Activated T-helper 9 cell treated with anti-CD3 and anti-CD28 coated beads, Interleukin-2, amount 50 U/mL, for 16 hours (primary cell): ENCODE data around the gene PPP1R9B.

Source experiments
- DNase-seq: peaks from one replicate; pipeline ENCODE4 v3.0.0-alpha.2; 2020; ENCODE audit warnings: low read depth

The PPP1R9B gene, protein sequence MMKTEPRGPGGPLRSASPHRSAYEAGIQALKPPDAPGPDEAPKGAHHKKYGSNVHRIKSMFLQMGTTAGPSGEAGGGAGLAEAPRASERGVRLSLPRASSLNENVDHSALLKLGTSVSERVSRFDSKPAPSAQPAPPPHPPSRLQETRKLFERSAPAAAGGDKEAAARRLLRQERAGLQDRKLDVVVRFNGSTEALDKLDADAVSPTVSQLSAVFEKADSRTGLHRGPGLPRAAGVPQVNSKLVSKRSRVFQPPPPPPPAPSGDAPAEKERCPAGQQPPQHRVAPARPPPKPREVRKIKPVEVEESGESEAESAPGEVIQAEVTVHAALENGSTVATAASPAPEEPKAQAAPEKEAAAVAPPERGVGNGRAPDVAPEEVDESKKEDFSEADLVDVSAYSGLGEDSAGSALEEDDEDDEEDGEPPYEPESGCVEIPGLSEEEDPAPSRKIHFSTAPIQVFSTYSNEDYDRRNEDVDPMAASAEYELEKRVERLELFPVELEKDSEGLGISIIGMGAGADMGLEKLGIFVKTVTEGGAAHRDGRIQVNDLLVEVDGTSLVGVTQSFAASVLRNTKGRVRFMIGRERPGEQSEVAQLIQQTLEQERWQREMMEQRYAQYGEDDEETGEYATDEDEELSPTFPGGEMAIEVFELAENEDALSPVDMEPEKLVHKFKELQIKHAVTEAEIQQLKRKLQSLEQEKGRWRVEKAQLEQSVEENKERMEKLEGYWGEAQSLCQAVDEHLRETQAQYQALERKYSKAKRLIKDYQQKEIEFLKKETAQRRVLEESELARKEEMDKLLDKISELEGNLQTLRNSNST

DNA sequence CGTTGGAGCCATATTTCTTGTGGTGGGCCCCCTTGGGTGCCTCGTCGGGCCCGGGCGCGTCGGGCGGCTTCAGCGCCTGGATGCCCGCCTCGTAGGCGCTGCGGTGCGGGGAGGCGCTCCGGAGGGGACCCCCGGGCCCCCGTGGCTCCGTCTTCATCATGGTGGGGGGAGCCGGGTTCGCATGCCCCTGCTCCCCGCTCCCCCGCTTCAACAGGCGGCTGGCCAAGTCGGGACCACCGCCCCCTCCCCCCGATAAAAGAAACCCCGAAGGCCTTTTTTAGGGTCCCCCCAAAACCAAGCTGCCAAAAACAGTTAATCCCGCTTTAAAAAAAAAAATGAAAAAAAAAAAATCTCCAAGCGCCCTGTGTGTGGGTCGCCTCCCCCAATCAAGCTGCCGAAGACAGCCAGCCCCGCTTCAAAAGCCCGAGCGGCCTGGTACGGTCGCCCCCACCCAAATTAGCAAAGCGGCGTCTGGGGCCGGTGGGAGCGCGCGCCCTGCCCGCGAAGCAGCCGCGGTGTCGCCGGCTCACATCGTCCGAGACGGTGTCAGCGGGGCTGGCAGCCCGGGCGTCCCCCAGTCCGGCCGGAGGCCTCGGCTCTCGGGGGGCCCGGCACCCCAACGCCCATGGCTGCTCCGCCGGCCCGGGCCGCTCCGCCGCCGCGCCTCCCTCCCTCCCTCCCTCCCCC lies at the start of gene PPP1R9B:
Gene PPP1R9B, minus strand, starts transcription at position 324 of the 687 bp plus-strand sequence. Its CDS starts 164 bp downstream, at position 160.
- DNase-seq: no peak

DNA sequence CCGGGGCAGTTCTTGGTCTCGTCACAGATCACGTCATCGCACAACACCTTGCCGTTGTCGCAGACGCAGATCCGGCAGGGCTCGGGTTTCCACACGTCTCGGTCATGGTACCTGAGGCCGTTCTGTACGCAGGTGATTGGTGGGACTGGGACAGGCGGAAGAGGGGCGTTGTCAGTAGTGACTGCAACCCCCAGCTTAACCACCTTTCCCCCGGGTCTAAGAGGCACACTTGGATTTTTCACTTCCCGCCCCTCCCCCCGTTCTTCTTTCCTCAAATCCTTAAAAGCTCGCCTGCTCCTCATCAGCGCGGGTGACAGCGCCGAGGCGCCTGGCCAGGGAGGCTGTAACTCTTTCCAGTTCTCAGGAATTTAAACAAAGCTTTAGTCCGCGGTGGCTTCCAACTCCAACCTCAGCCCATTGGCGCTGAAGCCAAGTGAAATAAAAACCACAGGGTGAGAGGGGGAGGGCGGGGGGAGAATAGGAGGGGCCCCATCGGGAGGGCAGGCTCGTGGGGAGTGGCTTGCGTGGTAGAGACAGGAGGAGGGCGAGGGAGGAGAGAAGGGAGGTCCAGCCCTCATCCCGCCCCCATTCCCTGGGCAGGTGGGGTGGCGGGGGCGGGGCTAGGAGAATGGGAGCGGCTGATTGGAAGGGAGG lies 49.5 kb upstream of the PPP1R9B start:
- DNase-seq: peak; percentile 50

DNA sequence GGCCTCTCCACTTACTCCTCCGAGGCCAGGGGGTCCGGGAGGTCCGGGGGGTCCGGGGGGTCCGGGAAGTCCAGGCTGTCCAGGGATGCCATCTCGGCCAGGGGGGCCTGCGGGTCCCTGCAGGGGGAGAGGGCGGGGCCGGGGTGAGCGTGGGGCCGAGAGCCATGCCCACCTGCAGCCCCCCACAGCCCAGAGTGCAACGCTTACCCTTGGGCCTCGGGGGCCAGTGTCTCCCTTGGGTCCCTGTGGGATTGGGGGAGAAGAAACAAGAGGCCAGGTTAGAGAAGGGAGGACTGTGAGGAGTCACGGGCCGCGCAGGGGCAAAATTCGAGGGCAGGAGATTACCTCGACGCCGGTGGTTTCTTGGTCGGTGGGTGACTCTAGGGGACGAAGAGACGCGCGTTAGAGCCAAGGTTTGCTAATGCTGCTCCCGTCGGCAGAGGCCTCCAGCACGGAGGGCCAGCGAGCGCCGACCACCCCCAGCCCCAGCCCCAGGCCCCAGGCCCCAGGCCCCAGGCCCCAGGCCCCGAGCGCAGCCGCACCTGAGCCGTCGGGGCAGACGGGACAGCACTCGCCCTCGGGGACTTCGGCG lies 48.8 kb upstream of the PPP1R9B start:
- no peak for DNase-seq

DNA sequence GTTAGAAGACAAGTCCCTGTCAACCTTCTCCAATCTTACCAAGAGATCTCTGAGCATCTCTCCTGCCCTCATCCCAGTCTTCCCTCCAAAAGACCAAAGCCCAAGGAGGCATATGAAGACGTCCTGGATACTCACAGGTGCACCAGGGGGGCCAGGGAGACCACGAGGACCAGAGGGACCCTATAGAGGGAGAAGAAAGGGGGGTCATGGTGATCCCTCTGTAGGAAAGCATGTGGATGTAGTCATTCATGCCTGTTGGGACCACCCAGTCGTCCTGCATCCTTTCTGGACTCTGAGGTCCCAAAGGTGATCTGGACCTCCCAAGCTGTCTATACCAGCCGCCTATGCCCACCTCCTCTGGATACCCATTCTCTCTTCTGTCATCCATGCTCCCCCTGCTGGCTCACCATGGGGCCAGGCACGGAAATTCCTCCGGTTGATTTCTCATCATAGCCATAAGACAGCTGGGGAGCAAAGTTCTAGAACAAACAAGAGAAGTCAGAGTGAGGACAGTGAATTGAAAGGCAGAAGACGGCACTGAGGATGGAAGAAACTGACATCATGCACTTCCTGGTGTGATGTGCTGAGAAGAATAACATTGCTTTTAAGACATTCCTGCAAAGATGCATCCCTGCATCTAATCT lies 47.7 kb upstream of the PPP1R9B start:
- DNase-seq: peak; percentile 31

DNA sequence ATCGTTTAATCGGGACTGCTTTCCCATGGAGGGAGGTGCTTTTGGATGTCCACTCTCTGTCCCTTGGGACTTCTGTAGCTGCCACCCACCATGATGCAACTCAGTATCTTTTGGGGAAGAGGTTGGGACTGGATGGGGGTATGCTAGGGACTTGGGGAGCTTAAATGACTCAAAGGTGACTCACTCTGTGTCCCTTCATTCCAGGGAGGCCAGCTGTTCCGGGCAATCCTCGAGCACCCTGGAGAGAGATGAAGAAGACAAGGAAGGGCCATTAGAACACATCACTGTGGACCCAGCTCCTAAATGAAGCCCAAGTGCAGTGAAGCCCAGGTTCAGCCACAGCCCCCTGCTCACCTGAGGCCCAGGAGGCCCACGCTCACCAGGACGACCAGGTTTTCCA lies 46.3 kb upstream of the PPP1R9B start:
- no peak for DNase-seq

DNA sequence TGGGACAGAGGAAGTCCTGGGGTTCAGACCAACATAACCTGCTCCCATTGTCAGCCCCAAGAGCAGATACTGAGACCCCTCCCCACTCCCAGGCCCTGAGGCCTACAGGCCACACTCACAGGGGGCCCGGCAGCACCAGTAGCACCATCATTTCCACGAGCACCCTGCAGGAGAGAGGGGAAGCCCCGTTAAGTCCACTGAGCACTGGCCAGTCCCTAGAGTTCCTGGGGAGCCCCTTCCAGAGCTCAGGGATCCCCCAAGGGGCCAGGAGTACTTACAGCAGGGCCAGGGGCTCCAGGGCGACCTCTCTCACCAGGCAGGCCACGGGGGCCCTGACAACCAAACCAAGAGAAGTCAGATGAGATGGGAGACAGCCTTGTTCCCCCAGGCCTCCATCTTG lies 45.6 kb upstream of the PPP1R9B start:
- DNase-seq: no peak

DNA sequence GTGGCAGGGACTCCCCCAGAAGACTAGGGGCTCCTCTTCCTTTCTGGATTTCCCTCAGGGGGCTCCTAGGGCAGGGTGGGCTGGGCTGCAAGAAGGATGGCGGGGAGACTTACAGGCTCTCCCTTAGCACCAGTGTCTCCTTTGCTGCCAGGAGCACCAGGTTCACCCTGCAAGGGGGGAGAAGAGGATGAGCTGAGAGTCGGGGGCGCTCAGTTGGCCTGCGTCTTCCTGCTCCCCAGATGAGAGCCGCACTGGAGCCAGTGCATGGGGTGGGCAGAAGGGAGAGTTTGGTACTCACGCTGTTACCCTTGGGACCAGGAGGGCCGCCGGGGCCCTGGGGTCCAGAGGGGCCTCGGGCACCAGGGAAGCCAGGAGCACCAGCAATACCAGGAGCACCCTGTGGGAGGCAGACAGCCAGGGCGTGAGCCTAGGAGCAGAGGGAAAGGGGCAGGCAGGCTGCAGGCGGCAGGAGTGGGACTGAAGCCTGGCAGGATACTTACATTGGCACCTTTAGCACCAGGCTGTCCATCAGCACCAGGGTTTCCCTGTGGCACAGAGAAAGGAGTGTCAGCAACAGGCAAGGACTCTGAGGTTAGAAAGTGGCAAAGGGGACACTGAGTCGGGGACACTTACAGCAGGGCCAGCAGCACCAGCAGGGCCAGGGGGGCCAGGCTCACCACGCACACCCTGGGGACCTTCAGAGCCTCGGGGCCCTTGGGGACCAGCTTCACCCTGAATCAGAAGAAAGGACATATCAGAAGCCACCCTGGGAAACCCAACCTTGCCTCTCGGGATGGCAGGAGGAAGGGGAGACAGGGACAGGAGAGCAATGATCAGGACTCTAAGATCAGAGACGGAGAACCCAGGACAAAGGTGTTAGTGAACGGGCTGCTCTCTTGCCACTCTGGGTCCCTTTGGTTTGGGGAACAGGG lies 44.7 kb upstream of the PPP1R9B start:
- DNase-seq: no peak

DNA sequence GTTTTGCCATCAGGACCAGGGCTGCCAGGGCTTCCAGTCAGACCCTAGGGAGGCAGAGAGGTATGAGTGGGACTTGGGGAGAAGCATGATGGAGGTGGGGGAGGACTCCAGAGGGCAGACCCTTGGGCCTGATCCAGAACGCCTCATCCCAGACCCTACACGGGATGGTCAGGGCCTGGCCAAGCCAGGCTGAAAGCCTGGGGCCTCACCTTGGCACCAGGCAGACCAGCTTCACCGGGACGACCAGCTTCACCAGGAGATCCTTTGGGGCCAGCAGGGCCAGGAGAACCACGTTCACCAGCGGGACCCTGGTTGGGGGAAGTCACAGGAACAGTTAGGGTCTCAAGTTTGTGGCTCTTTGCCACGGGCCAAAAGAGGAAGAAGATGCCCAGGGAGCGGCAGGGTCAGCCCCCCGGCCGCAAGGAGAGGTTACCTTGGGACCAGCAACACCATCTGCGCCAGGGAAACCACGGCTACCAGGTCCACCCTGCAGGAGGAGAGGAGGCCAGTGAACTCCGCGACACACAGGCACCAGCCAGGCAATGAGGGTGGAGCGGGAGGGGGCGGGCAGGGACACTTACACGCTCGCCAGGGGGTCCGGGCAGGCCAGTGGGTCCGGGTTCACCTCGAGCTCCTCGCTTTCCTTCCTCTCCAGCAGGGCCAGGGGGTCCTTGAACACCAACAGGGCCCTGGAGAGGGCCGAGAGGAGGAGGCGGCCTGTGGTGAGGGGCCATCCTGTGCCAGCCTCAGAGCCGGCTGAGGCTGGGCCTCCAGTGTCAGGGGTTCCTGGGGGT lies 43.9 kb upstream of the PPP1R9B start:
- no peak for DNase-seq

DNA sequence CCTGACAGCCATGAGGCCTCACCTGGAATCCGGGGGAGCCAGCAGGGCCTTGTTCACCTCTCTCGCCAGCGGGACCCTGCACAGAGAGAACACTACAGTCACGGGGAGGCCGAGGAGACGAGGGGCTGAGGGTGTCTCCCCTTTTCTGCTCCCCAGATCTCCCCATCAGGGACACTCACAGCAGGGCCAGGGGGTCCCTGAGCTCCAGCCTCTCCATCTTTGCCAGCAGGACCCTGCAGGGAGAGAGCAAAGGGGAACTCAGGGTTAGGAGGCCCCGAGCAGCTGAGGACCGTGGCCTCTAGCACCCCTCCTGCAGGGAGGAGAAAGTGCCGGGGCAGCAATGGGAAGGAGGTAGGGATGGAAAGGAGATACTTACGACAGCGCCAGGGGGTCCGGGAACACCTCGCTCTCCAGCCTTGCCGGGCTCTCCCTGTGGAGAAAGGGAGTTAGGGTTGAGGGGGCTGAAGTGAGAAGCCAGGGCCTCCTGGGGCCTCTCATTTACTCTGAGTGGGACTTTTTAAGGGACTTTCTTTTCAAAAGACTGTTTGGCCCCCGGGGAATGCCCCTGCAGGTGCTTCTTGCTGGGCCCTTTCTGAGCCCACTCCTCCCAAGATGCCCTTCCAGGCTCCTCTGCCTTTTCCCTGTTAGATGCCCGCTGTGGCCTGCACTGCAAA lies 42.3 kb upstream of the PPP1R9B start:
- no peak for DNase-seq

DNA sequence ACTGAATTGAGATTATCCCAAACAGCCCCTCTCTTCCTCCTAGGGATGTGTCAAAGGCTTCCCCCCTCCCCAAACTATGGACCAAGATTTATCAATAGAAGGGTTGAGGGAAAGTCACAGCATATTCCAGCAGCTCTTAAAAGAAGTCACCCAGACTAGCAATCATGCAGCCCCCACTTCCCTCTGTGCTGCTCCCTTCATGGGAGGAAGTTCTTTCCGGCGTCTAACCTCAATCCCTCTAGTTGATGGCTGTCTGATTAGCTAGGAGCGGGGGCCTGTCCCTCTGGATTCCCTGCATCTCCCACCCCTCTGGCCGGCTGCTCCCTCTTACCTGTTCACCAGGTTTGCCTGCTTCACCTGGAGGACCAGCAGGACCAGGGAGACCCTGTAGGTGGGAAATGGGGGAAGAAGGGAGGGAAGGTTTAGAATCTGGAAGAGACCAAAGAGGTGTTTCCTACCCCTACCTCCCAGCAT lies 41.7 kb upstream of the PPP1R9B start:
- DNase-seq: no peak

DNA sequence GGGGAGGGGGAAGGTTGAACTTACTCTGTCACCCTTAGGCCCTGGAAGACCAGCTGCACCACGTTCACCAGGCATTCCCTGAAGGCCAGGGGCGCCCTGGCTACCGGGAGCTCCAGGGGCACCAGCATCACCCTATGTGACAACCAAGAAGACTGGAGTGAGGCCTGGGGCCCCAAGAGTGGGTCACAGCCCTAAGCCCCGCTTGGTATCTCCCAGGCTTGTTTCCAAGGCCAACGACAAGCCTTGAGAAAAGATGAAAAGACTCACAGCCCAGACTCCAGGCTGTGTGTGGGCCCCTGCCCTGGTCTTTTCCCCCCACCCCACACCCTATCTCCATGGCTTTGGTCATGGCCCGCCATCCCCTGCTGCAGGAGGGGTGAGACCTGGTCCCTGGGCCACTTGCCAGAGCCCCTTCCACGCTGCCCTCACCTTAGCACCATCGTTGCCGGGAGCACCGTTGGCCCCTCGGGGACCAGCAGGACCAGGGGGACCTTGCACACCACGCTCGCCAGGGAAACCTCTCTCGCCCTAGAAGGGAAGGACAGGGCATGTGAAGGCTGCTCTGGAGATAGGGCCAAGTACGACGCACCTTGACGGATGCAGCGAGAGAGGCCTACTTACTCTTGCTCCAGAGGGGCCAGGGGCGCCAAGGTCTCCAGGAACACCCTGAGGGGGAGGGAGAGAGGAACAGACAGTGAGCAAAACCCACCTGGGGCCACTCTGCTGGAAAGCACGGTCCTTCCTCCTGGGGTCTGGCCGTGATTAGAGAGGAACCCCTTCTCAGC lies 41.1 kb upstream of the PPP1R9B start:
- no peak for DNase-seq

DNA sequence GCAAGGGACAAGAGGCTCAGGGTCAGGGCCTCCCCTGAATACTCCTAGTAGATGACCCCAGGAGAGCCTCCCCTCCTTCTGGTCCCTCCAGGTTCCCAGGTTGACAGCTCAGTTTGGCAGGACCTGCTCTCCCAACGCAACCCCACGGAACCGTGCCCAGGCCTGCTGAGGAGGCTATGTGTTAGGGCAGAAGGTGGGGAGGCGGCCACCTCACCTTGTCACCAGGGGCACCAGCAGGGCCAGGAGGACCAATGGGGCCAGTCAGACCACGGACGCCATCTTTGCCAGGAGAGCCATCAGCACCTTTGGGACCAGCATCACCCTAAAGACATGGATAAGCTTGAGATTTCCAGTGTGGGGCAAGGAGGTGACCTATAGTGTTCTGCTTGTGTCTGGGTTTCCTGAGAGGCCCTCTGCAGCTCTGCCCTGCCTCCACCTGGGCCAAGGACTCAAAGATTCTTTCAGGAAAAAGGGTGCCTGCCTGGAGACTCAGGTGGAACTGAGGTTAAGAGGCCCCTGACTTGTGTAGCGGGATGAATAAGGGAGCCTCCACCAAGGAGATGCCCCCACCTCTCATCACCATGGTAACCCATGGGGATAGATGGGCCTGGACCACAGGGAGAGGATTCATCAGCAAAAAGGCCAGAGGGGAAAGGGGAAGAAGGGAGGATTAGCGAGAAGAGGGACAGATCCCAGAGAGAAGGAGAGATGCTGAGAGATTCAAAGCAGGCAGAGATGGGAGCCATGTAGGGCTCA lies 40.3 kb upstream of the PPP1R9B start:
- no peak for DNase-seq

DNA sequence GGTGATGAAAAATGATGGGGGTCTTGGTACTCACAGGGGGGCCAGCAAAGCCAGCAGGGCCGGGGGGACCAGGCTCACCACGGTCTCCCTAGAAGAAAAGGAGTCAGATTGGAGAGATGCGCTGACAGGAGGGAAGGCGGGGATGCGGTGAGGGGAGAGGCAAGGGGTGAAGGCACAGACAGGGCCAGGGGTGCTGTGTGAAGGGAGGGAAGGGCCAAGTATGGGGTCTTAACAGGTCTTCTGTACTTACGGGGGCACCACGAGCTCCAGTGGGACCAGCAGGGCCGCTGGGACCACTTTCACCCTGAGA lies 39.8 kb upstream of the PPP1R9B start:
- no peak for DNase-seq

DNA sequence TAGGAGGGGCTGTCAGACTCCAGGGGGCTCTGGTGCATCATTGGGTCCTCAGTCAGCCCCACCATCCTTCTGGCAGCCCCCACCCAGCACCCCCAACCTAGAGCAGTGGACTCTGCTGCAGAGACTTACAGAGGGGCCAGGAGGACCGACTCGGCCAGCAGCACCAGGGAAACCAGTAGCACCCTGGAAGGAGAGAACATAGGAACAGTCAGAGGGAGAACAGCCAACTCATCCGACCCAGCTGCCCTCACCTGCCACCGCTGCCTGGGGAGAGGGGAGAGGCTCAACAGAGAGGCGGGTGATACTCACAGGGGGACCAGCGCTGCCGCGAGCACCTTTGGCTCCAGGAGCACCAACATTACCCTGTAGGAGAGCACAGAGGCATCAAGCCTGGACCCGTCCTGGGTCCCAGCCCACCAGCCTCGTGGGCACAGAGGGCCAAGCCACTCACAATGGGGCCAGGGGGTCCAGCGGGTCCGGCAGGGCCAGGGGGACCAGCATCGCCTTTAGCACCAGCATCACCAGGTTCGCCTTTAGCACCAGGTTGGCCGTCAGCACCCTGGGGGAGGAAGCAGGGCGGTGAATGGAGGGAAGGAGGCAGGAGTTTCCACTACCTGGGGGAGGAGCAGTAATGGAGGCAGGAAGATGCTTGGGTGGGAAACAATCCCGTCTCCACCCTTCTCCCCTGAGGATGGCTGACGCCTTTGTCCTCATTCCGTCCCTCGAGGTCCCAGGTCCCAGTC lies 39.2 kb upstream of the PPP1R9B start:
- DNase-seq: no peak

DNA sequence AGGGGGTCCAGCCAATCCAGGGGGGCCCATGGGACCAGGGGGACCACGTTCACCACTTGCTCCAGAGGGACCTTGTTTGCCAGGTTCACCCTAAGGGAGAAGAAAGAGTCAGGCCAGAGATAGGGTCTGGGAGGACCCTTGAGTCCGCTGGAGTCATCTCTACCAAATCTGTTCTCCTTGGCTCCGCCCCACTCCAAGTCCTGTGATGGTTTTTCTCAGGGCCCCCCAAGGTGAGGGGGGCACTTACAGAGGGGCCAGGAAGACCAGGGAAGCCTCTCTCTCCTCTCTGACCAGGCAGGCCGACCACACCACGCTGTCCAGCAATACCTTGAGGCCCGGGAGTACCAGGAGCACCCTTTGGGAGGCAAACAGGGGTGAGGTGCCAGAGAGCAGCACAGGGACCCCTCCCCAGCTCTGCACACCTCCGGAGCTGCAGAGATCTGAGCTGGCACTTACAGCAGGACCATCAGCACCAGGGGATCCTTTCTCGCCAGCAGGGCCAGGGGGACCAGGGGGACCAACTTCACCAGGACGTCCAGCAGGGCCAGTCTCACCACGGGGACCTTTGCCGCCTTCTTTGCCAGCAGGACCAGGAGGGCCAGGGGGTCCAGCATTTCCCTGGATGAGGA lies 38.6 kb upstream of the PPP1R9B start:
- DNase-seq: no peak

DNA sequence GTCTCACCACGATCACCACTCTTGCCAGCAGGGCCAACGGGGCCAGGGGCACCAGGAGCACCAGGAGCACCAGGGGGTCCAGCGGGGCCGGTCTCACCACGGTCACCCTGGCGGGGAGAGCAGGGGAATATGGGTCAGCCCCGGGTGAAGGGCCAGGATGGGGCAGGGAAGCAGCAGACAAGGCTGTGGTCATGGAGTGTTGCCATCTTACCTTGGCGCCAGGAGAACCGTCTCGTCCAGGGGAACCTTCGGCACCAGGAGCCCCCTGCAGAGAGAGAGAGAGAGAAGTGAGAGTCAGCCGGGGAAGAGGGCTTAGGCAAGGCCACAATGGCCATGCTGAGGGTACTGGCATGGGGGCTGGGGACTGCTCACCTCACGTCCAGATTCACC lies 38.0 kb upstream of the PPP1R9B start:
- DNase-seq: no peak
